GM10248 (cell line): ENCODE results near the gene CASQ2.
A peak's percentile ranks its signal among the peaks of the same experiment; 100 is the strongest.
"Not testable (repeated sequence)": the region's sequence is repeated elsewhere in the genome, so short reads cannot be mapped to it uniquely, and the experiment has no call there.

Source experiments
- CTCF ChIA-PET: fragments of 300-600 bp; sonication (Branson Sonifier 250); formaldehyde crosslinking; extraction: SDS; loops from one replicate; lab custom pipeline; 2021; ENCODE audit warnings: antibody characterized with exemption; lab: Yijun Ruan, JAX
- POLR2A ChIA-PET: fragments of 350-650 bp; sonication (Branson Sonifier 250); formaldehyde crosslinking; extraction: SDS; loops from one replicate; lab custom pipeline; 2020; ENCODE audit warnings: antibody characterized with exemption; lab: Yijun Ruan, JAX
- DNase-seq: peaks from one replicate; pipeline ENCODE4 v3.0.0; 2012; ENCODE audit errors: extremely low spot score
- CTCF ChIP-seq: IDR thresholded peaks from 2 replicates; pipeline ENCODE4 v1.5.1; 2012; ENCODE audit warnings: mild to moderate bottlenecking, low read depth; ENCODE audit errors: extremely low read depth, missing control alignments, control extremely low read depth

Gene CASQ2

GRCh38 chr1:115782571-115783281, 14.2 kb upstream of the CASQ2 start:
- DNase-seq, result no peak
- POLR2A ChIA-PET, result no interaction called here
- no peak for TF ChIP-seq CTCF
- CTCF ChIA-PET, result interaction anchor here (1.1 to 3.5 kb wide), 6 partner anchors 9 to 237 kb away, joined by 3 to 16 read pairs (median 4); no protein-coding TSS in a partner anchor

GRCh38 chr1:115781851-115782250, 13.3 kb upstream of the CASQ2 start:
- ChIA-PET CTCF (interaction anchor here (0.6 to 3.5 kb wide), 7 partner anchors 10 to 237 kb away, joined by 3 to 16 read pairs (median 4); no protein-coding TSS in a partner anchor), POLR2A (no interaction called here)
- no peak for TF ChIP-seq CTCF
- DNase-seq, result no peak

- no peak for DNase-seq
- CTCF ChIA-PET, result interaction anchor here (0.6 to 3.5 kb wide), 4 partner anchors 9 to 40 kb away, joined by 3 to 16 read pairs (median 4); no protein-coding TSS in a partner anchor
- POLR2A ChIA-PET, result no interaction called here
- no peak for TF ChIP-seq CTCF
Observed at GRCh38 chr1:115781343-115781742, 12.8 kb upstream of the CASQ2 start.

GRCh38 chr1:115780655-115781054, 12.1 kb upstream of the CASQ2 start:
- DNase-seq, POLR2A ChIA-PET, CTCF ChIA-PET: not testable (repeated sequence)

GRCh38 chr1:115779075-115779474, 10.6 kb upstream of the CASQ2 start:
- CTCF ChIA-PET, DNase-seq, POLR2A ChIA-PET: not testable (repeated sequence)

- peak; percentile 73 for TF ChIP-seq CTCF
- ChIA-PET CTCF (interaction anchor here (0.7 to 5.3 kb wide), 24 partner anchors 10 to 634 kb away, joined by 3 to 54 read pairs (median 4); no protein-coding TSS in a partner anchor), POLR2A (no interaction called here)
Observed at GRCh38 chr1:115771847-115772457, 3.4 kb upstream of the CASQ2 start.

GRCh38 chr1:115771094-115771846, 2.8 kb upstream of the CASQ2 start:
- no peak for DNase-seq
- ChIA-PET POLR2A (no interaction called here), CTCF (interaction anchor here (0.7 to 5.3 kb wide), 24 partner anchors 10 to 634 kb away, joined by 3 to 54 read pairs (median 4); no protein-coding TSS in a partner anchor)
- no peak for TF ChIP-seq CTCF

More at GRCh38 chr1:115771847-115772457, 3.4 kb upstream of the CASQ2 start:
- DNase-seq, result peak; percentile 68
